Smooth muscle cell (in vitro differentiated cells): ENCODE data around the gene FSTL4. TPM values are rescaled to one million over a fixed set of nuclear protein-coding genes. Genes with fewer than 3 reads are reported as not detected.

Experiments
- DNase-seq: peaks from one replicate; lab custom pipeline; 2025; ENCODE audit not compliant: unreplicated experiment; lab: John Stamatoyannopoulos, UW
- H2AFZ ChIP-seq: fragments of 200-600 bp; sonication (generic); 2 replicates; pipeline ENCODE4 v1.6.0; 2016; ENCODE audit warnings: antibody characterized with exemption, low read depth, mild to moderate bottlenecking
- H3F3A ChIP-seq: fragments of 200-600 bp; sonication (generic); 2 replicates; pipeline ENCODE4 v1.6.0; 2017; ENCODE audit warnings: antibody characterized with exemption, low read depth
- H3K27ac ChIP-seq: fragments of 200-600 bp; sonication (generic); 2 replicates; pipeline ENCODE4 v1.5.1; 2016; ENCODE audit warnings: low read depth, mild to moderate bottlenecking
- H3K27me3 ChIP-seq: fragments of 200-600 bp; sonication (generic); 2 replicates; pipeline ENCODE4 v1.6.1; 2016; ENCODE audit warnings: low read depth, mild to moderate bottlenecking
- H3K36me3 ChIP-seq: fragments of 200-600 bp; sonication (generic); 2 replicates; pipeline ENCODE4 v1.5.1; 2016; ENCODE audit warnings: low read depth
- H3K4me1 ChIP-seq: fragments of 200-600 bp; sonication (generic); 2 replicates; pipeline ENCODE4 v1.5.1; 2016; ENCODE audit warnings: low read depth
- H3K4me2 ChIP-seq: fragments of 200-600 bp; sonication (generic); 2 replicates; pipeline ENCODE4 v1.6.0; 2016; ENCODE audit warnings: mild to moderate bottlenecking
- H3K4me3 ChIP-seq: fragments of 200-600 bp; sonication (generic); 2 replicates; pipeline ENCODE4 v1.5.1; 2016; ENCODE audit warnings: mild to moderate bottlenecking
- H3K79me2 ChIP-seq: fragments of 200-600 bp; sonication (generic); 2 replicates; pipeline ENCODE4 v1.6.0; 2016; ENCODE audit warnings: low read depth, mild to moderate bottlenecking
- H3K9ac ChIP-seq: fragments of 200-600 bp; sonication (generic); 2 replicates; pipeline ENCODE4 v1.6.0; 2016; ENCODE audit warnings: low read depth
- H3K9me3 ChIP-seq: fragments of 200-600 bp; sonication (generic); replicated peaks from 2 replicates; pipeline ENCODE4 v1.5.1; 2016; ENCODE audit warnings: low read depth
- H4K20me1 ChIP-seq: fragments of 200-600 bp; sonication (generic); 2 replicates; pipeline ENCODE4 v1.6.0; 2016; ENCODE audit warnings: low read depth
- WGBS: methylation state at CpG from one replicate; pipeline ENCODE4 v1.1.7; 2016; ENCODE audit warnings: low lambda C conversion rate; 5-methylcytosine and 5-hydroxymethylcytosine counted together
- polyA plus RNA-seq: library from polyadenylated mRNA; unstranded; fragments of >200 nt; fragmentation: Nextera tagmentation; extraction: Ambion mirVana; gene quantifications from 2 replicates; pipeline ENCODE4 v1.2.1, GENCODE V29; 2016
- total RNA-seq: library from RNA; depleted of rRNA; stranded (reverse); fragments of >200 nt; gene quantifications from 2 replicates; pipeline ENCODE4 v1.2.3, GENCODE V29; 2014
- TF ChIP-seq, protein P1 (sequence below): fragments of 200-600 bp; sonication (generic); IDR thresholded peaks from 2 replicates; pipeline ENCODE4 v1.5.1; 2017; ENCODE audit warnings: borderline replicate concordance, mild to moderate bottlenecking, antibody characterized with exemption; ENCODE audit not compliant: insufficient read depth, poor library complexity, severe bottlenecking

FSTL4 gene
- total and polyA plus RNA-seq, 2 experiments from 2014 or later, result 0.49 TPM; not detected in 1

DNA sequence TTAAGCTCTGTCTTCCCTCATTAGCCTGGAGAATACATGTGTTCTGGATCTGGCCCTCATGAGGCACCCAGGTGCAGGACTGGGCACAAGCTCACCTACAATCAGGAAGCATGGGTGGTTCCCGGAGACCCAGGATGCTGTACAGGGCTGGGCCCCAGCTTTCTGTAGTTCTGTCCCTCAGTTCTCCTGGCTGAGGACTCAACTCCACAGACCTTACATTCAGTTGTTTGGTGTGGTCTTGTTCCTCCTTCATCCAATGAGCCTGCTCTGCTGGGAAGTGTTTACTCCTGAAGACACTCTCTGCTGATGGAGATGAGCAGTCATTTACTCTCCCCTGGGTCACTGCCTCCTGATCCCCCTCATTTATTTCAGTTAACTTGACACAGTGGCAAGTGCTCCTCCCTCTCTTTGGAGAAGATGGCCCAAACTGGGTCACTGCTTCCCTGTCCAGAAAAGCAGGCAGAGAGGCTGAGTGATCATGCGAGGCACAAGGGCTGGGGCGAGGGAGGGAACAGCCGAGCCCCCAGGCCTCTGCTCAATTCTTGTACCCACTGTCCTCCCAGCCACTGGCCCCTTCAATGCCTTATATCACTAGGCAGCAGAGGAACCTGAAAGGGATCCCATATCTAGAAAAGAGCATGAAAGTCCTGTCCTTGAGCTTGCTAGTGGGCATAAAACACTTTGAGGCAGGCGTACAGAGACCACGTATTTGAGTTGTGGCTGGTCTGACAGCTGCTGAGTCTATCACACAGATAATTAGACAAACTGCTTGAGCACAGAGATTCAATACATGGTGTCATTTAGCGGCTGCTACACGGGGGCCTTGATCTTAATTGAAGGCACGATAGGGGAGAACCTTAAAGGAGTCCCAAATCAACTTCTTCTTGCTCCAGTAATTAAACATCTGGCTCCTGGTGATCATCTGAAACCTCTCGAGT, 221.7 kb downstream of the FSTL4 start:
- H3K27me3 ChIP-seq, result peaks cover 14% of the 10 kb centered on the region
- H3K4me3 ChIP-seq, result no peak overlapping the region
- H3F3A ChIP-seq, result no peaks in the 10 kb centered on the region
- DNase-seq, result no peak
- no peak overlapping the region for H3K27ac ChIP-seq
- no peaks in the 10 kb centered on the region for H3K9me3 ChIP-seq
- no peaks in the 10 kb centered on the region for H3K36me3 ChIP-seq
- H2AFZ ChIP-seq, result no peak overlapping the region
- TF ChIP-seq, protein P1, sequence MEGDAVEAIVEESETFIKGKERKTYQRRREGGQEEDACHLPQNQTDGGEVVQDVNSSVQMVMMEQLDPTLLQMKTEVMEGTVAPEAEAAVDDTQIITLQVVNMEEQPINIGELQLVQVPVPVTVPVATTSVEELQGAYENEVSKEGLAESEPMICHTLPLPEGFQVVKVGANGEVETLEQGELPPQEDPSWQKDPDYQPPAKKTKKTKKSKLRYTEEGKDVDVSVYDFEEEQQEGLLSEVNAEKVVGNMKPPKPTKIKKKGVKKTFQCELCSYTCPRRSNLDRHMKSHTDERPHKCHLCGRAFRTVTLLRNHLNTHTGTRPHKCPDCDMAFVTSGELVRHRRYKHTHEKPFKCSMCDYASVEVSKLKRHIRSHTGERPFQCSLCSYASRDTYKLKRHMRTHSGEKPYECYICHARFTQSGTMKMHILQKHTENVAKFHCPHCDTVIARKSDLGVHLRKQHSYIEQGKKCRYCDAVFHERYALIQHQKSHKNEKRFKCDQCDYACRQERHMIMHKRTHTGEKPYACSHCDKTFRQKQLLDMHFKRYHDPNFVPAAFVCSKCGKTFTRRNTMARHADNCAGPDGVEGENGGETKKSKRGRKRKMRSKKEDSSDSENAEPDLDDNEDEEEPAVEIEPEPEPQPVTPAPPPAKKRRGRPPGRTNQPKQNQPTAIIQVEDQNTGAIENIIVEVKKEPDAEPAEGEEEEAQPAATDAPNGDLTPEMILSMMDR, result no peak
- no peak overlapping the region for H3K4me2 ChIP-seq
- H3K4me1 ChIP-seq, result no peaks in the 10 kb centered on the region
- no peaks in the 10 kb centered on the region for H3K79me2 ChIP-seq
- H3K9ac ChIP-seq, result no peak overlapping the region
- no peaks in the 10 kb centered on the region for H4K20me1 ChIP-seq
- WGBS, result 93% methylated on average over 10 of the region's 10 CpGs

DNA sequence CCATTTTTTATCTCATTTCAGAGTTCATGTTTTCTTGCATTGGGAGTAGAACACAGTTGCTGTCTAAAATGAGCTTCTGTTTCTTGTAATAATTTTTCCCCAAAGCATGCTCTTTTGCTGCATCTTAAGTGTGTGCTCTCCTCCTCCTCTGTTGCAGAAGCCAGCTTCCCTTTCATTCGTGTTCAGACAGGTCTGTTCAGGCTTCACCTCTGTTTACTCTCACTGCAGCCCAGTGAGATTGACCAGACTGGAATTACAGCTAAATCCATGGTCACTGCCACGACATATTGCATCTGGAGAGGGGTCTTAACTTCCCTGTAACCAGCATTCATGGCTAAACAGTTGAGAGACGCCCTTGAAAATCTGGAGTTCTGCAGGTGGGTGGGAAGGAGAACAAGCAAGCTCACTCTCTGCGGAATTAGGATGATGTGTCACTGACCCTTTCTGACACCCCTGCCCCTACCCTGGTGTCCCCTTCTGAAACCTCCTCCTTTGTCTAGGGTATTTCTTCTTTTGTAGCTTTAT, 223.2 kb downstream of the FSTL4 start:
- H4K20me1 ChIP-seq, result no peaks in the 10 kb centered on the region
- H3K27me3 ChIP-seq, result peaks cover 14% of the 10 kb centered on the region
- no peak for DNase-seq
- no peaks in the 10 kb centered on the region for H3F3A ChIP-seq
- no peak overlapping the region for H2AFZ ChIP-seq
- no peak overlapping the region for H3K9ac ChIP-seq
- H3K4me2 ChIP-seq, result no peak overlapping the region
- 75% methylated on average over 4 of the region's 4 CpGs for WGBS
- TF ChIP-seq, protein P1, result no peak
- no peak overlapping the region for H3K4me3 ChIP-seq
- H3K27ac ChIP-seq, result no peak overlapping the region
- H3K9me3 ChIP-seq, result no peaks in the 10 kb centered on the region
- no peaks in the 10 kb centered on the region for H3K36me3 ChIP-seq
- no peaks in the 10 kb centered on the region for H3K79me2 ChIP-seq
- peaks cover under 1% of the 10 kb centered on the region for H3K4me1 ChIP-seq

DNA sequence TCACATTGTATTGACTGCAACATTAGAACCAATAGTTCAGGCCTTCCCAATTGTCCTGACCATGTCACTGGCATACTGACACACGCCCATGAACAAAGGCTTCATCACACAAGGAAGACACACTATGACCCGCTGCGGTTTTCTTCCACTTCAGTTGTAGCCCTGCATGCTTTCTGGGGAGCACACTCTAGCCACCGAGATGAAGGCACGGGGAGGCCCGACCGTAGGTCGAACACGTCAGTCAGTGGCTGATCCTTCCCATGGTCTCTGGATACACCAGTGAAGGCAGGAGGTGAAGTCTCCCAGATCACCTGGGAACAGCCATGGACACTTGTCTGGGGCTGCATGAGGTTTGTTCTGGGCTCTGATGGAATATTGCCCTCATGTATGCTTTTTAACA, 224.7 kb downstream of the FSTL4 start:
- Histone ChIP-seq H3K4me1 (peaks cover 12% of the 10 kb centered on the region), H3K27ac (no peak overlapping the region), H3K9ac (no peak overlapping the region), H3K9me3 (no peaks in the 10 kb centered on the region), H4K20me1 (no peaks in the 10 kb centered on the region), H3K79me2 (no peaks in the 10 kb centered on the region), H3K27me3 (peaks cover 24% of the 10 kb centered on the region), H3K4me2 (no peak overlapping the region), H3K4me3 (no peak overlapping the region), H3K36me3 (no peaks in the 10 kb centered on the region), H2AFZ (no peak overlapping the region), H3F3A (no peaks in the 10 kb centered on the region)
- TF ChIP-seq, protein P1, result no peak
- 95% methylated on average over 9 of the region's 9 CpGs for WGBS
- no peak for DNase-seq
